ENCODE data around the gene NRSN2. TPM values are rescaled to one million over a fixed set of nuclear protein-coding genes. Genes with fewer than 3 reads are reported as not detected.

NRSN2 gene
- total RNA-seq, 1 donor from 2014 or later, result 24.5 TPM

GRCh38 chr20:343107-343506, 3.8 kb upstream of the NRSN2 start:
- H3K9me3 ChIP-seq, result peaks cover 0 to 8% of the 10 kb centered on the region in 2 donors
- no peak for DNase-seq (ENCODE audit: low spot score in 2 of 2)
- H3K36me3 ChIP-seq, result no peaks in the 10 kb centered on the region
- H3K4me1 ChIP-seq, result peaks cover 0 to 4% of the 10 kb centered on the region in 2 donors
- intact Hi-C loops (cut with DNase I), result no loop called here
- H3K27me3 ChIP-seq, result no peaks in the 10 kb centered on the region
- no peak for TF ChIP-seq CTCF (IDR thresholded peaks at IDR 0.05)
- no peak overlapping the region for H3K4me3 ChIP-seq
- no peak overlapping the region for H3K27ac ChIP-seq

GRCh38 chr20:346033-346639, 775 bp upstream of the NRSN2 start:
- peak overlapping the region; percentile 84 to 90 for H3K27ac ChIP-seq
- H3K4me3 ChIP-seq, result peak overlapping the region; percentile 67 to 83
- no peaks in the 10 kb centered on the region for H3K27me3 ChIP-seq
- H3K4me1 ChIP-seq, result peaks cover 0 to 6% of the 10 kb centered on the region in 2 donors
- DNase-seq (ENCODE audit: low spot score in 2 of 2), result no peak
- intact Hi-C loops (cut with DNase I), result loop anchor here (2.0 to 5.0 kb wide), 4 partner anchors 49 to 306 kb away; partner anchors contain the start of genes CSNK2A1, RBCK1, SRXN1 and ZCCHC3
- no peak for TF ChIP-seq CTCF (IDR thresholded peaks at IDR 0.05)
- H3K9me3 ChIP-seq, result peaks cover 0 to 8% of the 10 kb centered on the region in 2 donors
- peaks cover 0 to 5% of the 10 kb centered on the region in 2 donors for H3K36me3 ChIP-seq

- H3K27me3 ChIP-seq, result no peaks in the 10 kb centered on the region
These were observed 367 bp downstream of the NRSN2 start for GRCh38 chr20:347317-347639.

GRCh38 chr20:347640-348484, 951 bp downstream of the NRSN2 start:
- DNase-seq (ENCODE audit: low spot score in 2 of 2), result peak; percentile 55 to 93
- TF ChIP-seq CTCF (IDR thresholded peaks at IDR 0.05), result no peak
- Histone ChIP-seq H3K9me3 (no peaks in the 10 kb centered on the region), H3K36me3 (peaks cover 0 to 5% of the 10 kb centered on the region in 2 donors), H3K27ac (peak overlapping the region; percentile 84 to 90), H3K4me3 (peak overlapping the region; percentile 67 to 83), H3K4me1 (peaks cover 0 to 6% of the 10 kb centered on the region in 2 donors), H3K27me3 (no peaks in the 10 kb centered on the region)
- intact Hi-C loops (cut with DNase I), result loop anchor here (1.0 to 5.0 kb wide), 6 partner anchors 22 to 304 kb away; partner anchors contain the start of genes CSNK2A1, RBCK1, SRXN1 and TBC1D20

More at GRCh38 chr20:347317-347639, 367 bp downstream of the NRSN2 start:
- intact Hi-C loops (cut with DNase I), result loop anchor here (1.0 to 5.0 kb wide), 6 partner anchors 21 to 305 kb away; partner anchors contain the start of genes CSNK2A1, RBCK1, SRXN1 and TBC1D20
- H3K9me3 ChIP-seq, result peaks cover 0 to 2% of the 10 kb centered on the region in 2 donors
- H3K36me3 ChIP-seq, result peaks cover 0 to 5% of the 10 kb centered on the region in 2 donors
- no peak for TF ChIP-seq CTCF (IDR thresholded peaks at IDR 0.05)
- peak overlapping the region; percentile 84 to 90 for H3K27ac ChIP-seq
- peaks cover 0 to 6% of the 10 kb centered on the region in 2 donors for H3K4me1 ChIP-seq
- no peak for DNase-seq (ENCODE audit: low spot score in 2 of 2)
- peak overlapping the region; percentile 67 to 83 for H3K4me3 ChIP-seq

- H3K4me3 ChIP-seq, result no peak overlapping the region
- no peak overlapping the region for H3K27ac ChIP-seq
- H3K27me3 ChIP-seq, result no peaks in the 10 kb centered on the region
- no peaks in the 10 kb centered on the region for H3K9me3 ChIP-seq
- DNase-seq (ENCODE audit: low spot score in 2 of 2), result no peak
- intact Hi-C loops (cut with DNase I), result loop anchor here (5.0 kb wide), 2 partner anchors 193 to 303 kb away; partner anchors contain the start of genes CSNK2A1 and SRXN1
- TF ChIP-seq CTCF (IDR thresholded peaks at IDR 0.05), result no peak
- peaks cover 0 to 5% of the 10 kb centered on the region in 2 donors for H3K36me3 ChIP-seq
- H3K4me1 ChIP-seq, result peaks cover 0 to 6% of the 10 kb centered on the region in 2 donors
These were observed 2.3 kb downstream of the NRSN2 start for GRCh38 chr20:348972-349841.

All from ascending aorta (tissue), 2 donors.